GM23338 (cell line): Measurements from ENCODE around the gene LILRB1. TPM values are rescaled to one million over a fixed set of nuclear protein-coding genes. Genes with fewer than 3 reads are reported as not detected.
"Not testable (repeated sequence)": the region's sequence is repeated elsewhere in the genome, so short reads cannot be mapped to it uniquely, and the experiment has no call there.

Experiments
- ATAC-seq: fragments of 200-7000 bp; cut with Tn5 transposase; 3 replicates; pipeline ENCODE4 v1.9.1; 2020
- DNase-seq: peaks from one replicate; pipeline ENCODE4 v3.0.0-alpha.2; 2015; ENCODE audit warnings: low spot score
- H2AFZ ChIP-seq: fragments of 200-600 bp; sonication (generic); 2 replicates; pipeline ENCODE4 v1.8.0; 2016; ENCODE audit warnings: antibody characterized with exemption, mild to moderate bottlenecking, moderate library complexity
- H3F3A ChIP-seq: fragments of 200-600 bp; sonication (generic); replicated peaks from 2 replicates; pipeline ENCODE4 v1.8.0; 2017; ENCODE audit warnings: antibody characterized with exemption, mixed run types, low read depth
- H3K27ac ChIP-seq: fragments of 200-600 bp; sonication (generic); 2 replicates; pipeline ENCODE4 v1.6.1; 2016; ENCODE audit warnings: low read depth
- H3K27me3 ChIP-seq: fragments of 200-600 bp; sonication (generic); 2 replicates; pipeline ENCODE4 v1.8.0; 2016; ENCODE audit warnings: mild to moderate bottlenecking, mixed run types, moderate library complexity; ENCODE audit not compliant: insufficient read depth
- H3K36me3 ChIP-seq: fragments of 200-600 bp; sonication (generic); 2 replicates; pipeline ENCODE4 v1.8.0; 2016; ENCODE audit warnings: mild to moderate bottlenecking; ENCODE audit not compliant: insufficient read depth
- H3K4me1 ChIP-seq: fragments of 200-600 bp; sonication (generic); 2 replicates; pipeline ENCODE4 v1.8.0; 2016; ENCODE audit warnings: mild to moderate bottlenecking, moderate library complexity; ENCODE audit not compliant: insufficient read depth
- H3K4me2 ChIP-seq: fragments of 200-600 bp; sonication (generic); 2 replicates; pipeline ENCODE4 v1.7.1; 2017; ENCODE audit warnings: mixed run types
- H3K4me3 ChIP-seq: fragments of 200-600 bp; sonication (generic); 2 replicates; pipeline ENCODE4 v1.6.1; 2016; ENCODE audit warnings: mixed run types
- H3K79me2 ChIP-seq: fragments of 200-600 bp; sonication (generic); replicated peaks from 2 replicates; pipeline ENCODE4 v1.8.0; 2017; ENCODE audit warnings: mild to moderate bottlenecking; ENCODE audit not compliant: insufficient read depth
- H3K9me2 ChIP-seq: fragments of 200-600 bp; sonication (generic); 2 replicates; pipeline ENCODE4 v1.8.0; 2017; ENCODE audit not compliant: insufficient read depth
- H4K20me1 ChIP-seq: fragments of 200-600 bp; sonication (generic); replicated peaks from 2 replicates; pipeline ENCODE4 v1.8.0; 2017; ENCODE audit warnings: mild to moderate bottlenecking; ENCODE audit not compliant: insufficient read depth
- H3K27ac Mint-ChIP-seq: 2 replicates; pipeline ENCODE4 v1.8.0; 2020; ENCODE audit warnings: inconsistent platforms, mild to moderate bottlenecking, moderate library complexity, mixed read lengths
- H3K27me3 Mint-ChIP-seq: 3 replicates; pipeline ENCODE4 v1.8.0; 2022; ENCODE audit warnings: low read depth, mild to moderate bottlenecking, moderate library complexity, mixed read lengths, inconsistent platforms; ENCODE audit not compliant: insufficient read depth, poor library complexity
- H3K36me3 Mint-ChIP-seq: 3 replicates; pipeline ENCODE4 v1.8.0; 2021; ENCODE audit warnings: low read depth, mild to moderate bottlenecking, inconsistent platforms, moderate library complexity, mixed read lengths
- H3K4me1 Mint-ChIP-seq: 3 replicates; pipeline ENCODE4 v1.8.0; 2020; ENCODE audit warnings: mild to moderate bottlenecking, inconsistent platforms, mixed read lengths
- H3K4me3 Mint-ChIP-seq: 3 replicates; pipeline ENCODE4 v1.8.0; 2021; ENCODE audit warnings: moderate library complexity, mild to moderate bottlenecking, inconsistent platforms, mixed read lengths
- H3K9me3 Mint-ChIP-seq: 3 replicates; pipeline ENCODE4 v1.8.0; 2020; ENCODE audit warnings: moderate library complexity, mild to moderate bottlenecking, inconsistent platforms, mixed read lengths
- CREB1 ChIP-seq: fragments of 250-450 bp; sonication (Bioruptor Pico); IDR thresholded peaks from 2 replicates; pipeline ENCODE4 v1.5.0; 2020; ENCODE audit warnings: low read depth, mild to moderate bottlenecking, moderate library complexity
- EZH2 ChIP-seq: fragments of 200-600 bp; sonication (generic); IDR thresholded peaks from one replicate; pipeline ENCODE4 v1.8.0; 2017; ENCODE audit warnings: antibody characterized with exemption, mild to moderate bottlenecking, low read depth; ENCODE audit not compliant: unreplicated experiment
- EZH2phosphoT487 ChIP-seq: fragments of 200-600 bp; sonication (generic); IDR thresholded peaks from one replicate; pipeline ENCODE4 v1.8.1; 2018; ENCODE audit warnings: antibody characterized with exemption; ENCODE audit not compliant: unreplicated experiment
- JUNB ChIP-seq: IDR thresholded peaks from one replicate; pipeline ENCODE4 v1.6.1; 2016; ENCODE audit warnings: antibody characterized with exemption; ENCODE audit not compliant: unreplicated experiment
- POLR2AphosphoS5 ChIP-seq: IDR thresholded peaks from 2 replicates; pipeline ENCODE4 v1.6.1; 2016; ENCODE audit warnings: antibody characterized with exemption, low read depth
- REST ChIP-seq: IDR thresholded peaks from one replicate; pipeline ENCODE4 v1.6.1; 2018; ENCODE audit warnings: antibody characterized with exemption; ENCODE audit not compliant: unreplicated experiment
- STAT1 ChIP-seq: IDR thresholded peaks from one replicate; pipeline ENCODE4 v1.6.1; 2016; ENCODE audit warnings: antibody characterized with exemption; ENCODE audit not compliant: unreplicated experiment
- ZNF114 ChIP-seq: fragments of 250-450 bp; sonication (Bioruptor Pico); IDR thresholded peaks from 2 replicates; pipeline ENCODE4 v1.5.0; 2020; ENCODE audit warnings: mild to moderate bottlenecking, moderate library complexity
- ZNF462 ChIP-seq: fragments of 250-450 bp; sonication (Bioruptor Pico); IDR thresholded peaks from 2 replicates; pipeline ENCODE4 v1.5.0; 2020; ENCODE audit warnings: mild to moderate bottlenecking, moderate library complexity
- long read RNA-seq: library from polyadenylated mRNA; unstranded; transcript quantifications from one replicate; pipeline ENCODE4 v2.0.0, GENCODE V29; 2020; ENCODE audit not compliant: unreplicated experiment
- polyA plus RNA-seq: library from polyadenylated mRNA; unstranded; fragments of >200 nt; fragmentation: Nextera tagmentation; extraction: Ambion mirVana; gene quantifications from 2 replicates; pipeline ENCODE4 v1.2.1, GENCODE V29; 2016
- total RNA-seq: library from RNA; depleted of rRNA; stranded (reverse); fragments of >200 nt; shearing (Covaris generic); gene quantifications from 2 replicates; pipeline ENCODE4 v1.2.3, GENCODE V29; 2014; rRNA removed
- TF ChIP-seq, protein P1 (sequence below), 2 experiments: fragments of 200-600 bp in 1 of 2; sonication (generic) in 1 of 2; conservative IDR thresholded peaks; 2 replicates each; pipeline versions ENCODE4 v1.5.1 to v1.6.1; 2016 to 2017; ENCODE audit warnings: antibody characterized with exemption in 2 of 2, low read depth in 2 of 2, mild to moderate bottlenecking in 2 of 2, moderate library complexity in 1 of 2

The LILRB1 gene
- 0.14 TPM in 1 of 2 replicates, not detected in the other for total RNA-seq
- polyA plus RNA-seq, result 0.12 TPM in 1 of 2 replicates, not detected in the other
- long read RNA-seq, result 0 reads

DNA sequence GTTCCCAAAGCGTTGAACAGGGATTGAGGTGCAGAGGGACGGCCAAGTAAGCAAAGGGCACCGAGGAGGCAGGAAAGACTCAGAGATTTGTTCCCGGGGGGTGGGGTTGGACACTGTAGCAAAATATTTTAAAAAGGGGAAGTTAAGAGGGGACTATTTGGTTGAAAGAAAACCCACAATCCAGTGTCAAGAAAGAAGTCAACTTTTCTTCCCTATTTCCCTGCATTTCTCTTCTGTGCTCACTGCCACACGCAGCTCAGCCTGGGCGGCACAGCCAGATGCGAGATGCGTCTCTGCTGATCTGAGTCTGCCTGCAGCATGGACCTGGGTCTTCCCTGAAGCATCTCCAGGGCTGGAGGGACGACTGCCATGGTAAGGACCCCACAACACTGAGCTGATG is at the start of gene LILRB1:
LILRB1 (plus strand) TSS at position 223 of the 400 bp plus-strand sequence. CDS start 590 bp downstream, outside the sequence.
- not testable (repeated sequence) for H4K20me1 ChIP-seq, H2AFZ ChIP-seq, H3K27ac Mint-ChIP-seq, DNase-seq, H3K4me3 Mint-ChIP-seq, H3K4me1 Mint-ChIP-seq, H3K27me3 Mint-ChIP-seq, H3K4me3 ChIP-seq, H3K4me1 ChIP-seq, H3K9me2 ChIP-seq, H3K27me3 ChIP-seq, H3F3A ChIP-seq, H3K79me2 ChIP-seq, H3K36me3 ChIP-seq, ATAC-seq, H3K27ac ChIP-seq, H3K4me2 ChIP-seq
- Mint-ChIP-seq H3K9me3 (peaks cover 93% of the 10 kb centered on the region), H3K36me3 (peaks cover 39% of the 10 kb centered on the region)

DNA sequence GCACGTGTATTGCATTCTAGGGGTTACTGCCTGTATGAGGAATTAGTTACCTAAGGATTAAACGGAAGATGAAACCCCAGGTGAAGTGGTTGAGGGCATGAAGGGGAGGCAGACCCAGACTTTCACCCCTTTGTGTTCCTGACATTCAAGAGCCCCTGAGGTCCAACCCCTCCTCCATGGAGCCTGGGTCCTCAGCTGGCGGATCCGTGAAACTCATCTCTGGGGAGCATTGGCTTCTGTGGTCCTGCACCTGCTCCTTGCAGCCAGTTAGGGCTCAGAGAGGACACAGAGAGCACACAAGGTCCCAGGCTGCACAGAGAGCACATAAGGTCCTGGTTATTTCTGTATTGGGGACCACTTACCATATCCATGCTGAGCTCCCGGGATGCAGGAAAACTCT is 43.9 kb upstream of the LILRB1 start:
- Histone ChIP-seq H4K20me1 (no peaks in the 10 kb centered on the region), H3K27me3 (no peaks in the 10 kb centered on the region), H3K27ac (no peak overlapping the region), H3K36me3 (no peaks in the 10 kb centered on the region), H2AFZ (no peak overlapping the region), H3K4me3 (no peak overlapping the region), H3F3A (no peaks in the 10 kb centered on the region), H3K9me2 (no peaks in the 10 kb centered on the region), H3K4me1 (no peaks in the 10 kb centered on the region), H3K79me2 (no peaks in the 10 kb centered on the region), H3K4me2 (no peak overlapping the region)
- H3K27me3 Mint-ChIP-seq, result peaks cover 9% of the 10 kb centered on the region
- H3K27ac Mint-ChIP-seq, result no peak overlapping the region
- ATAC-seq (no peak), DNase-seq (no peak)
- peaks cover 99% of the 10 kb centered on the region for H3K9me3 Mint-ChIP-seq
- H3K4me1 Mint-ChIP-seq, result no peaks in the 10 kb centered on the region
- peaks cover 37% of the 10 kb centered on the region for H3K36me3 Mint-ChIP-seq
- no peak overlapping the region for H3K4me3 Mint-ChIP-seq
- TF ChIP-seq ZNF114 (CRISPR knock-in tag) (no peak), EZH2phosphoT487 (no peak), ZNF462 (no peak), EZH2 (no peak), REST (no peak), JUNB (no peak), POLR2AphosphoS5 (no peak), STAT1 (no peak), CREB1 (CRISPR knock-in tag) (no peak)
- TF ChIP-seq, protein P1, sequence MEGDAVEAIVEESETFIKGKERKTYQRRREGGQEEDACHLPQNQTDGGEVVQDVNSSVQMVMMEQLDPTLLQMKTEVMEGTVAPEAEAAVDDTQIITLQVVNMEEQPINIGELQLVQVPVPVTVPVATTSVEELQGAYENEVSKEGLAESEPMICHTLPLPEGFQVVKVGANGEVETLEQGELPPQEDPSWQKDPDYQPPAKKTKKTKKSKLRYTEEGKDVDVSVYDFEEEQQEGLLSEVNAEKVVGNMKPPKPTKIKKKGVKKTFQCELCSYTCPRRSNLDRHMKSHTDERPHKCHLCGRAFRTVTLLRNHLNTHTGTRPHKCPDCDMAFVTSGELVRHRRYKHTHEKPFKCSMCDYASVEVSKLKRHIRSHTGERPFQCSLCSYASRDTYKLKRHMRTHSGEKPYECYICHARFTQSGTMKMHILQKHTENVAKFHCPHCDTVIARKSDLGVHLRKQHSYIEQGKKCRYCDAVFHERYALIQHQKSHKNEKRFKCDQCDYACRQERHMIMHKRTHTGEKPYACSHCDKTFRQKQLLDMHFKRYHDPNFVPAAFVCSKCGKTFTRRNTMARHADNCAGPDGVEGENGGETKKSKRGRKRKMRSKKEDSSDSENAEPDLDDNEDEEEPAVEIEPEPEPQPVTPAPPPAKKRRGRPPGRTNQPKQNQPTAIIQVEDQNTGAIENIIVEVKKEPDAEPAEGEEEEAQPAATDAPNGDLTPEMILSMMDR (conservative IDR thresholded peaks at IDR 0.05; ENCODE audit: low read depth in 2 of 2), result no peak
